HG03280 (cell line): Measurements from ENCODE around the gene PER2.

ENCODE experiments used
- ATAC-seq: cut with Tn5 transposase; IDR thresholded peaks from one replicate; pipeline ENCODE4 v1.9.1; 2021; ENCODE audit warnings: mild to moderate bottlenecking, moderate library complexity; ENCODE audit not compliant: unreplicated experiment

The PER2 gene

DNA sequence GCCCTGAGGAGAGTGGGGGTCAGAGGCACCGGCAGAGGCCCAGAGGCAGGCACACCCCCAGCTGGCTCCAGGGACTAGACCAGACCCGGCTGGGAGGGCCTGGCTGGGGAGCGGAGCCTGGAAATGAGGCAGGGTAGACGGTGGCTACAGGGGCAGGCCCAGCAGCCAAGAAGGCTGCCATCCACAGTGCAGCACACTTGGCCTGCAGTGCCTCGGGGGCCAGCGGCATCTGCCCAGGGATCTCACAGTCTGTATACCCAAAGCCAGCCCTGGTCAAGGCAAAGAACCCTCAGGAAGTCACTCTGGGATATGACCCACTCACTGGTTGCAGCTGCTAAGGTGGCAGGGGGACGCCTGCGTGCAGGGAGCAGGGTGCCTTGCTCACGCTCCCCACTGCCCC, 17.8 kb downstream of the PER2 start:
- ATAC-seq: no peak

DNA sequence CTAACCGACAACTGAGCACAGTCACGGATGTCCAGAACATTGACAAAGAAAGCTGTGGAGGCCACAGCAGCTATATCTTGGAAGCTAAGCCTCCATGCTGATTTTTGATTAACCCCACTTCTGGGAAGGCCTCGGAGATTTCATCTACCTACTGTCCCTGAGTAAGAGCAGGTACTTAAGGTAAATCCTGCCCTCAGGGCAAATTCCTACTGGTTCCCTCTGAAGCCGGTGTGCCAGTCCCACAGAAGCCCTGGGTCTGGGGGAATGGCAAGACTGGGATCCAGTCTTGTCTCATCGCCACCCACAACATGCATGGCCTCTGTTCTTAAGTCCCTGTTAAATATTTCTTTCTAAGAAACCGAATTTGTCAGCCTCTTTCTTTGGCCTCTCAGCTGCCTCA, 18.7 kb downstream of the PER2 start:
- ATAC-seq: no peak

DNA sequence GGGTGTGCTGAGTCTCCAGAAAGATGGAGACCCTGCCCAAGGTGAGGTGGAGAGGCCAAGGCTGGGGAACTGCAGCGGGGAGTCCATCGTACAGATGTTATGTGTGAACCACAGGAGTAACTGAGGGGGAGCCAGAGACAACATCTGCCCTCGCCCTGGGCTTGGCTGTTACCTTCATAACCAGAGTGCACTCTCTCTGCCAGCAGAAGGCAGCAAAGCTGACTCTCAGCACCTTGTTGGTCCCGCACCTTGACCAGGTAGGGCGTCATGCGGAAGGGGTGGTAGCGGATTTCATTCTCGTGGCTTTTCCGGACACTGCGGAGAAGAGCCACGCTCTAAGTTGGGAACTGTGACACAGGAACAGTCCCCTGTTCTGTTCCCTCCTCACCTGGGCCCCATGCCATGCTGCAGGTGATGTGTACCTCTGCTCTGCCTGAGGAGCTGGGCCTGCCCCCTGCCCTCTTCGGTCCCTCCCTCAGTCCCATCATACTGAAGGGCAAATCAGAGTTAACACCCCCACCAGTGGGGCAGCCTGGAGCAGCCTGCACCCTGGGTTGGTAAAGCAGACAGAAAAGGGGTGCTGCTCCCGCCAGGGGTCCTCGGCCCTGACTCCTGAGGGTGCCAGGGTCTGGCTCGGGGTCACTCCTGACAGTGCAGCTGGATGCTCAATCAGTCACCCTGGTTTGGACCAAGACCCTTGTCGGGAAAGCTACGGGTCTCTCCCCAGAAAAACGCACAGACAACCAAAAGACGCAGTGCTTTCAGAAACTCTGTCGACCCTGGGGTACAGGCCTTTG, 20.3 kb downstream of the PER2 start:
- ATAC-seq: no peak

DNA sequence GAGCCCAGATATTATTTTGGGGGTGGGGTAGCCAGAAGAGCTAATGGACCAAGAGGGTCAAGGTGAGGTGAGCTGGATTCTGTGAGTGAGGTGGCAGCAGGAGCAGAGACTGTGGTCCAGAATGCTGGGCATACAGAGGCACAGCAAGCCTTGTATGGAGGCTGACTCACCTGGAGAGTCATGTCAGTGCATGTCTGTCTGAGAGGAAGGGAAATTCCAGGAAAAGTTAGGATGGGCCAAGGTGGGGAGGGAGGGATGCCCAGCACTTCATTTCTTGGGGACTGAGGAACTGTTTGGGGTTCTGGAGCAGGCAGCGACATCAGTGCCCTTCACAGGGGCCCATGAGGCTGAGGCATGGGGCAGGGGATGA, 21.1 kb downstream of the PER2 start:
- no peak for ATAC-seq

DNA sequence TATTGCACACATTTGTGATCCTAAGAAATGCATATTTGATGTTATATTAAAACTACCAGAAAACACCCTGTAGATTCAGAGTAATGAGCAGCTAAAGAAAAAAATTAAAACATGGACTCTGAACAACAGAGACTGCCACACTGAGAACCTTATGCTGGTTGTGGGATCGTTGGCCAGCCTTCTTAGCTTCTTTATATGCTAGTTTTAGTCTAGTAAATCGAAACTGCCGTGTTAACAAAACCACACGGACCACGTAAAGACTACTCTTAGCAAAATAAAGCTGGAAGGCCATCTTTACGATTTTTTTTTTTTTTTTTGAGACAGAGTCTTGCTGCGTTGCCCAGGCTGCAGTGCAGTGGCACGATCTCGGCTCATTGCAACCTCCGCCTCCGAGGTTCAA, 22.8 kb downstream of the PER2 start:
- ATAC-seq: no peak

DNA sequence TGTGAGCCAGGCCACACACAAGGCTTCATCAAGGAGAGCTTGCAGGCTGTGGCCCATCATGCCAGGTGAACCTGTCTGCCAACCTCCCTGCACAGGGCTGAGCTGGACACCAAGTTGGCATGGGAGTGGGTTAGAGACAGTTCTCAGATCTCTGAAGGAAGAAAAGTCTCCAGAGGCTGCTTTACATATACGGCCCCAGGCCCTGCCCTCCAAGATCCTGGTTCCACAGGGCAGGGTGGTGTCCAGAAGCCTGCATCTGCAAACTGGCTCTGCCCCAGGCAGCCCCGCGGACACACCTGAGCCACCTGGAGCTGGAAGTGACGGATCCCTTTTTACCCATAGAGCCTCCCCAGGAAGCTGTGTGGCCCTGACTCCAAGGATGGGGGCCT, 24.3 kb downstream of the PER2 start:
- ATAC-seq: no peak

DNA sequence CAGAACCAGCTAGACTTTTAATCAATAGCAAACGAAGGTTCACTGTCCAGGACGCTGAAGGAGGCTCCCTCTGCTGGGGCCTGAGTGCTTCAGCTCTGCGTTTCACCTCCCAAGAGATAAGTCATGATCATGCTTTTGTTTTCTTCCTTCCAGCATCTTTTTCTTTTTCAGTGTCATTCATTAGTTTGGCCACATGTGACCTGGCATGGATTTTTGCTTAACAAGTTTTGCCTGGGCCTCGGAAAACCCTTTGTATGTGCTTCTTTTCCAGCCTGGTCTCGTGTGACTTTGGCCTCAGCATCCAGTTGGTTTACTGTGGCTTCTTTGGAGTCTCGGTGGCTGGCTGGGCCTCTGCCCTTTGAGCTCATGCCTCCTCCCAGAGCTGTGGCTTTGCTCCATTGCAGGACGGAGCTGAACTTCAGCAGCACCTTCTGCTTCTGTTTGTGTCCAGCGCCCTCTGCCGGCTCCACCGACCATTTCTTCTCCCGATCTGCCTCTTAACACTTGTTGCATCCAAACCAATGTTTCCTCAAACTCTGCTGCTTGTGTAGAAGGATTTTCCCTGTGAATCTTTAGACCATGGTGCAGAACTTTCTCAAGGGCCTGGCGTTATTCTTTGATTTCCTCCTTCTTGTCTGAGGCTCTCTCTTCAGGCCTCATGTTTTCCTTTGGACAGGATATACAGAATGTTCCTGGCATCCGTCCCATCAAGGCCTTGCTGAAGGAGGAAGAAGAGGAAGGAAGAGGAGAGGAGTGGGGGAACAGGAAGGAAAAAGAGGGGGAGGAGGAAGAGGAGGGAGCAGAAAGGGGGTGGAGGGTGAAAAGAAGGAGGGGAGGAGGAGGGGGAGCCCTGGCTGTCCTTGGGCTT, 25.0 kb downstream of the PER2 start:
- no peak for ATAC-seq

DNA sequence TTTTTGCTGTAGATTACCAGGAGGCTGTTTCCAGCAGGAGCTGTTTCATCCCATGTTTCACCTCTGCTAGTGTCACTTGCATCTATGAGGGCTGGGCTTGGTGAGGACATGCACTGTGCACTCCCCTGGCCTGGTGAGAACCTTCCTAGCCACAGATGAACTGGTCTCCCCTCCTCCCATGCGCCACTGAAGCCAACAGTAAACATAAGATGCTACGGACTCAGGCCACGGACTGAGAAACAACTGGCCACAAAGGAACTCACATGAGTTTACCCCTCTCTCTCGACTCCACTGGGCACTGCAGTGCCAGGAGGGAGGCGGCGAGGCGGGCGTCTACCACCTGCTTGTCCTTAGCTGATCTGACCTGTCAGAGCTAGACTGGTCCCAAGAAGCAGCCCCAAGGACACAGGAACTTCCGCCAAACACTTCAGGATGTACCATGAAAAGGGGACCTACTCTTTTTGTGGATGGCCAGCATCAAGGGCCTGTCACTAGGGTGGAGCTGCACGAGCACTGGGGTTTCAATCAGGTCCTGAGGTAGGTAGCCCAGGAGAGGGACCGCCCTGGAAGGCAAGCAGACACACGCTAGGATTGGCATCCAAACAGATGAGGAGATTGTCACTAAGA, 25.8 kb downstream of the PER2 start:
- no peak for ATAC-seq

DNA sequence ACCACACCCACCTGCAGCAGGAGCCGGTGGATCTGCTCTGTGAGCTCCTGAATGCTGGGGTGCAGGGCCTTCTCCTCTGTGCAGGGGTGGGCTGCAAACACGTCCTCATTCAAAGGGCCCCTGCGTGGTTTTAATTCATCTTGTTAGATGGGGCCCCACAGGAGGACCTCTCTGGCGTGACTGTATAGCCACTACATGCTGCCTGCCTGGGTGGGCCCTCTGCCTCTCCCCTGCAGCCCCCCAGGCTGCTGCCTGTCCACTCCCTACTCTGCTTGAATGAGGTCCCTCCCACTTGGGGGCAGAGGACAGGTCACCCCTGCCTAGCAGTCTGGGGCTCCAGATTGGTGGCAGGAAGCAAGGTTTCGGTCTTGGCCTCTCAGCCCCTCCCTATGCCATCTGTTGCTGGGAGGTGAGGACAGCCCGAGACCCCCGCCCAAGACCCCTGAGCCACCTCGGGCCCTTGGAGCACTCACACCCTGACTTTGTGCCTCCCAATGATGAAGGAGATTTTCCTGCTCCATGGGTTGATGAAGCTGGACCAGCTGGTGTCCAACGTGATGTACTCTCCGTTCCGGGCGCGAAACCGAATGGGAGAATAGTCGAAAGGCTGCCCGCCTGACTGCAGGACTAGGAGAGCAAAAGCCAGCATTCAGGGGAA, 26.6 kb downstream of the PER2 start:
- ATAC-seq: no peak

DNA sequence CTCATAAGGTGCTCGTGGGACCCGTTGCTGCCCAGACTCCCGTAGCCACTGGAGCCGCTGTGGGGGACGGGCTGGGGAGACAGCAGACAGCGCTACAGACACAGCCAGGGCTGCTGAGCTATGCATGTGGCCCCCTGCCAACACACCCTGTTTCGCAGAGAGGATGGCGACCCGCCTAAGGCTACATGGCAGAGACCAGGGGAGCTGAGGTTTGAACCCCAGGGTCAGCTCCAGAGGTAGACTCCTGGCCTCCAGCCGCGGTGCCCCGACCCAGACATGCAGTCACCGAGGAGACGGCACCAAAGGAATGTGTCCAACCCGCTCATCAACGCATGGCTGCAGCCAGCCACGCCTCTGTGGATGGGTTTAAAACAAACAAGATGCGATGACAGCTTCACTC, 27.5 kb downstream of the PER2 start:
- ATAC-seq: no peak

DNA sequence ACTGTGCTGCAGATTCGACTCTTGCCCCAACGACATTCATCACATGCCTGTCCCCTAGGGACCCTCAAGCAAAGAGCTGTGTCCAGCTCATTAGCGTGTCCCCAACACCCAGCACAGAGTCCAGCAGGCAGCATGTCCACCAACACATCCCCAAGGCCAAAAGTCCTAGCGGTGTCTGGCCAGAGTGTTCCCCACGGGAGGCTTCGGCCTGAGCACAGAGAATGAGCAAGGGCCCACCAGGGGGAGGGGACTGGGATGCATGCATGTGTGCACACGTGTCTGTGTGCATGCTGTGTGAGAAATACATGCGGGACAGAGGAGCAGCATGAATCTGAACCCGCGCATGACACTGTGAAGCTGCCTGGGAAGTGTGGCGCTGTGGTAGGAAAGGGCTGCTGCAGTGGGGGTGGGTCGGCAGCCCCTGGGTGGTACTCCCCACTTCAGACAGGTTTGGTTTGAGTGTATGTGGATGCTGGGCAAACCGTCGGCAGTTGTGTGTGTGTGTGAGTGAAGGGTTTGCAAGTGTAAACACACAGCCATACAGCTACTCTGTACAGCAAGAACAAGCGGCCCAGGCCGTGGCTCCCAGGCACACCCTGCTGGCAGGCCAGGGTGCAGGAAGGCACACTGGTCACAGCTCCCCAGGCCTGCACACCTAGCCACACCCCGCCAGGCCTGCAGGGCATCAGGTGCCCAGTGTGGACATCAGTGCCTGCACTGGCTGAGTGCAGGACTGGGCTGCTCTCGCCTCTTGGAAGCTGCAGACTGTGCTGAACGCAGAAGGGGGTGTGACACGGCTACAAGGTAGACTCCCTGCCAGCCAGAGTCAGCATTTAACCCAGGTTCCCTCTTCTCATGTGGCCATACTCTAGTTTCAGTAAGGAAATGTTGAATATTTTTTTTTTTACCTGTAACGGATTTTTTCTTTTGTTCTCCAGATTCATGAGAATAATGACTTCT, 29.1 kb downstream of the PER2 start:
- ATAC-seq: no peak

DNA sequence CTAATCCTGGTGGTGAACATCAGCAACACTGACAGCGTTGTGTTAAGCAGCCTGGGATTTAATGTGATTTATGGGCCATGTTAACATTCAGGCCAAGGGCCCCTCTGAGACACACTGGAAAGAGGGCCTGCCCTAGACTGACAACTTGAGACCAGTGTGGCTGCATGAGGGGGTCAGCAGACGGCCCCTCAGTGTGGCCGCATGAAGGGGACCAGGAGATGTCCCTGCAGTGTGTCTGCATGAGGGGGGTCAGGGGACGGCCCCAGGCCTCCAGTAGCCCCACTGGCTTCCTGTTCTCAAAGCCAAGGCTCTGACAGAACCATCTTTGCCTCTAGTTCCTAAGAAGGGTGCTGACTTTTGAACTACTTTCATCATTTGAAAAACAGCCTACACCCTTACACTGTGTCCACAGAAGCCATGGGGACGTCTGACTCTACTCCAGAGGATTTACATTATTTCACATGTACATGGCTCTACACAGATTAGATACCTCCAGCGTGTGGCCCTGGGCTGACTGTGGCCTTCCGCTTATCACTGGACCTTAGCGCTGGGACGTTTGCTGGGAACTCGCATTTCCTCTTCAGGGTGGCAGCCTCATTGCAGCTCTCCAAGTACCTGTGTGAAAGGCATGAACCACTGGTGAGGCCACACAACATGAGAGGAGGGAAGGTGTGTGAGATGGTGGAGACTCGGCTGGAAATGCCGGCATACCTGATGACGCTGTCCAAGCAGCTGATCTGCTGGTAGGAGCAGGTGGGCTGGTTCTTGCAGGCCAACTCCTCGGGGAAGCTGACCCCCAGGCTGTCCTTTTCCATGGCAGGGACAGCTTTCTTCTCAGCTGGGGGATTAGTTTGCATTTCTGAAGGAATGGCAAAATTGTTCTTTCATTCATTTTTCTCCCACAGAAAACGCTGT, 30.4 kb downstream of the PER2 start:
- no peak for ATAC-seq

DNA sequence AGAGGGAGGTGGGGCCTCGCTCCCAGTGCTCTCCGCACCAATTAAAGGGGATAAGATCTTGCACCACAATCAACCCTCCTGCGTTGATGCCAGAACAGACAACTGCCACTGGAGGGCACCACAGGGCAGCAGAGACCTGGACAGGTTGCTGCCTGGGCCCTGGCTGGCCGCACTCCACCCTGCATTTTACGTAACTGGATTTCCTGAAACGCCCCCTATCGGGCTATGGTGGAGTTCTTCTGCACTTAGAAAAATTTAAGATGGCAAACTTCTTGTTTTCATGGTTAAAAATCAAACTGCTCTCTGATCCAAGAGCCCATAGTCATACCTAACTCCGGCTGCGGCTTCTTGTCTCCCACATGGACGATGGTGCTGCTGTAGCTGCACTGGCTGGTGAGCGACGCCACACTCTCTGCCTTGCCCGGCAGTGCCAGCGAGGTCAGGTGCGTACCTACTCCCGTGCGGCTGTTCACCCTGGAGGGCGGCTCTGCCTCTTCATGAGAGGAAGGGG, 31.8 kb downstream of the PER2 start:
- peak; percentile 59 for ATAC-seq

DNA sequence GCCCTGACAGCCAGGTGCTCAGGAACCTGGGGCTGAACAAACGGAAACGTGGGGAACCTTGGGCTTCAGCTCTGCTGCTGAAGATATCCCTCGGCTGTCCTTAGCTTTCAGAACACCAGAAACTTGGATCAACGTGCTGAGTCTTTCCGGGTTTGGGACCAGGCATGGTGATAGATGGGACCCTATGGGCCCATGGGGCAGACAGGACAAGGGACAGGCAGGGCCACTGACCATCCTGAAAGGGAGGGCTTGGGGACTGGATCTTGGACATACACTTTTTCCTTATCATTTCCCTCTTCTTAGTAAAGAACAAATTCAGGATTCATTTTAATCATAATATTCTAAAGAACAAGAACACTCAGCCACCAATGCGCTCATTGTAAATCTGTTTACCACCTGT, 32.3 kb downstream of the PER2 start:
- no peak for ATAC-seq

DNA sequence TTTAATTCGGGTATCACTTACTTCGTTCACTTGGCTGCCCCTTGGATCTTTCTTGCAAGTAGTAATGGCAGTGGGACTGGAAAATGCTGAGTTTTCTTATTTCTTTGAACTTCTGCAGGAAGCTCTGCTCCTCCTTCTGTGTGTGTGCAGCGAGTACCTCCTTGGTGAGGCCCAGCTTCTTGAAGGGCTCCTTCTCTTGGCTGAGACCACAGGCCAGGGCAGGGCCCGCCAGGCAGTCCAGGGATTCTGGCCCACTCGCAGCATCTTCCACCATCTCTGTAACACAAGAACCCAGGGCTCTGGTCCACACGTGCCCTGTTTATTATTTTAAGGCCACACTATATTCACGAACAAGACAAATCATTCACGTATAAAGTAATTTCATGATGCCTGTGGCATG, 32.8 kb downstream of the PER2 start:
- no peak for ATAC-seq

DNA sequence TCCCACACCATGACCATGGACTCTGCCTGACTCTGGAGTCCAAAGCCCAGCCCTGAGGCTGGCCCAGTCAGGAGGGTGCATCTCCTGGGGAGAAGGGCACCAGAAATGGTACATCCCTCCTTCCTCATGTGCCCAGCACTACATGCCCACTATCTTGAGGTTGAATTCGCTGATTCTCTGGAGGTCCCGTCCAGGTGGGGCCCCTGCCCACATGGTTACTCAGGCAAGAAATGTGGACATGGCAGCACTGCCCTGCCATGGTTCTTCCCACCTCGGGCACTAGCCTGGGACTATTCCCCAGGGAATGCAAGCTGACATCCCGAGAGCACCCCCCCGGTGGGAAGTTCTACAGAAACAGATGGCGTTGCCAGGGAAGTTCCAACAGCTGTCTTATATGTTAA, 33.3 kb downstream of the PER2 start:
- no peak for ATAC-seq

DNA sequence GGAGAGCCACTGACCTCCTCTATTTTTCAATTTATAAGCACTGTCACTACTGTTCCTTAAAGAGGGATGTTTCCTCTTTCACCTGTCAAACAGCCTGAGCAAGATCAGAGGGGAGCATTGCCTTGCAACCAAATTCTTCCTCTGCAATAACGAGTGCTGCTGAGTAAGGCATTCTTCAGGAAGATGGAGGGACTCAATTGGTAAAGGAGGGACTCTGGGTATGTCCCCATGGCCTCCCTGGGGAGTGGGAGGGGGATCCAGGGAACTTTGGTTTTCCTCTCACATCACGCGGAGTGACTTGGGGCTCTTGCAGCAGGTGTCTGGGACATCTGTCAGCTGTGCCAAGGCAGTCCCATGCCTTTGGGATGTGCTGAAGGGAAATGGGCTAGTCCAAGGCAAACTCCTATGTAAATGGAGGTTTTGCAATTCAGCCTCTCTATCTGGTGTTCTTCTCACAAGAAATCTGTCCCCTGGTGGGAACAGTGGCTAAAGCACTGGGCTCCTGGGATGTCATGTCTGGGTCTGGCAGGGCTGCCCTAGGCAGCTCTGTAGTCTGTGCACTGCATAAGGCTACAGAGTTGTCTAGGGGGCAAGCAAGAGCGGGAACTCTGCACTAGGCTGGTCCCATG, 34.2 kb downstream of the PER2 start:
- no peak for ATAC-seq

DNA sequence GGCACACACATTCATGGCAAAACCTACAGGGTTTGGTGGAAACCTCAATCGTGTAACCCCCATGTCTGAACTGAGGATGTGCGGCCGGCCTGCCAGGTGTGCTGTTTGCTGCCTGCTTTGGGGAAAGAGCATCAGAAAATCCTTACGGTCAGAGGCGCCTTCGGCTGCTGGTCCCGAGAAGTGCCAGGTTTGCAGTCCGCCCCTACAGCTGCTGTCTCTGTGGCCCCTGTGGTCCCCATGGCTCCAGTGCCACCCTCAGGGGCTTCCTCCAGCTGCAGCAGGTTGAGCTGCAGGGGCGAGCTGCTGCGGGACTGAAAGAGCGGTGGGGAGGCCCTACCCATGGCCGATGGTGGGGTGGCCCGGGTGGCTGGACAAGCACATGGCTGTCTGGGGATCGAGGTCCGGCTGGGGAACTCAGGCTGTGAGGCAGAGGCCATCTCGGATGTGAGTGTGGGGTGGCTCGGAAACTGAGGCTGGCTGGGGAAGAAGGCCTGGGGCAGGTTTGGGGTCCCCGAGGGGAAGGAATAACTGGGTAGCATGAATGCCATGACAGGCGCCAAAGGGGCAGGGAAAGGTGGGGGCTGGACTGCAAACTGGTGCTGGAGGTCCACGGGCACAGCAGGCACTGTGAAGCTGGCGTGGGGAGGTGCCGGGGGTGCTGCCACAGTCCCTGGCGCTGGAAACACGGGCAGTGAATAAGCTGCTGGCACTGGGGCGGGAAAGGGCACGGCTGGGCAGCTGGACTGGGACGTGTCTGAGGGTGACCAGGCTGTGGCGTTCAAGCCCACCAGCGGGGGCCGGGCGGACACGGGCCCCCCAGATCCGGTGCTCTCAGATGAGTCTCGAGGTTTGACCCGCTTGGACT, 35.4 kb downstream of the PER2 start:
- no peak for ATAC-seq
